CD4-positive, alpha-beta T cell treated with Interleukin-10 for 1 hour (primary cell): ENCODE data around the gene SH3PXD2A.
"Not testable (repeated sequence)": the region's sequence is repeated elsewhere in the genome, so short reads cannot be mapped to it uniquely, and the experiment has no call there.

Experiments used
- DNase-seq: peaks from one replicate; pipeline ENCODE4 v3.0.0-alpha.2; 2020

The SH3PXD2A gene

GRCh38 chr10:103763374-103764202 lies 91.8 kb downstream of the SH3PXD2A start:
- DNase-seq: peak; percentile 36

DNA sequence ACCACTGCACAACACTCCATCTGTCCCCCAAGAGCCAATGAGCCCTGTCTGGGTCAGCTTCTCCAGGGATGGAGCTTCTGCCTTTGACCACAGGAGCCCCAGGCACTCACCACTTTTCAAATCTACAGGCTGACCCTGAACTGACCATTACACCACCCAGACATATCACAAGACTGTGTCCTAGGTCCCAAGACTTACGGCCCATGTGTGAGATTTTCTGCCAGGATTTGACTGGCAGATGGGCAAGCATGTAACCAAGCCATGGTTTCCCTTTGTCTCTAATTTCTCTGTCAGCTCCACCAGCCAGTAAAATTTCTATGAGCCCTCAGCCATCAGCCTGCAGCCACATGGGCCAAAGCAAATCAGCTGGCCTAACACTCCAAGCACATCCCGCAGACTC lies 92.5 kb downstream of the SH3PXD2A start:
- DNase-seq: no peak

DNA sequence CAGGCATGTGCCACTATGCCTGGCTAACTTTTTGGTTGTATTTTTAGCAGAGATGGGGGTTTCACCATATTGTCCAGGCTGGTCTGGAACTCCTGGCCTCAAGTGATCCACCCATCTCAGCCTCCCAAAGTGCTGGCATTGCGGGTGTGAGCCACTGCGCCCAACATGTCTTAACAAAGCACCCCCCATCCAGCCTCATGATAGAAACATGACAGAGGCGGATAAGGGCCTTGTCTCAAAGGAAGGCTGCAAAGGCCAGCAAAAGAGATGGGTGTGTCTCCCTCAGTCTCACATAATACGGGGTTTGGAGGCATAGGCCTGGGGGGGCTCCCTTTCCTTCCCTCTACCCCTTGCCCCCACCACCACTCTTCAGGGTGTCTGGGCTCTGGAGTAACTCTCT lies 93.2 kb downstream of the SH3PXD2A start:
- DNase-seq: no peak

- no peak for DNase-seq
Measured at GRCh38 chr10:103761075-103761920, 94.1 kb downstream of the SH3PXD2A start.

DNA sequence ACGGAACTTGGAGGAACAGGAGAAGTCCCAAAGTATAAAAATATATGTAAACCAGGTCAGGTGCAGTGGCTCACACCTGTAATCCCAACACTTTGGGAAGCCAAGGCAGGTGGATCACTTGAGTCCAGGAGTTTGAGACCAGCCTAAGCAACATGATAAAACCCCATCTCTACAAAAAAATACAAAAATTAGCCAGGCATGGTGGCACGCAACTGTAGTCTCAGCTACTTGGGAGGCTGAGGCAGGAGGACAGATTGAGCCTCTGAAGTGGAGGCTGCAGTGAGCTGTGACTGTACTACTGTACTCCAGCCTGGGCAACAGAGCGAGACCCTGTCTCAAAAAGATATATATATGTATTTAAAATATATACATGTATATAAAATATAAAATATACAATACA lies 95.1 kb downstream of the SH3PXD2A start:
- DNase-seq: not testable (repeated sequence)

DNA sequence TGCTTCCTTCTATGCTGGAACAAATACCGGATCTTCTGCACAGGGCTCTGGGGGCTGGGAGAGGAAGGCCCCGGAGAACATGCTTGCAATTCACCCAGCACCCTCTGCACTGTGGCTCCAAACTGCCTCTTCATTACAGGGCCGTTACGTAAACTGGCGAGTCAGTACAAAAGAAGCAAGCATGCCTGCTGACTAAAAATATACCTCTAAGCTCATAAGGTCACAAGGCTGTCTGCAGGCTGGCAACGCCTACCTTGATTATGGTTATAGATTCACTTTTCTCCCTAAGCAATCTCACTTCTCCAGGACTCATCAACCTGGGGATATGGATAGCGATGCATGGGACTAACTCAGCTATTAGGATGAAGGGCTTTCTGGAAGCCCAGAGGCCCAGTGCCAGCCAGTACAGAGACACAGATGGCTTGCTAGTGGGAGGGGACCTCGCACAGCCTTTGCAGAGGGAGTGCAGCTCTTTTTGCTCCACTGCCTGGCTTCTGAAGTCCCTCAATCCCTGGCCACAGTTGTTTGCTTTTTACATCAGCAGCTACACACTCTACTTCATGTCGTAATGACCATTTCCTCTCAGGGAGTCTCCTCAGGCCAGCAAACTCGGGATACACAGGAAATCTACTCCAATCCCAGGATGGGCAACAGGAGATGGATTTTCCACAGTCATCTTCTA lies 96.1 kb downstream of the SH3PXD2A start:
- DNase-seq: no peak

DNA sequence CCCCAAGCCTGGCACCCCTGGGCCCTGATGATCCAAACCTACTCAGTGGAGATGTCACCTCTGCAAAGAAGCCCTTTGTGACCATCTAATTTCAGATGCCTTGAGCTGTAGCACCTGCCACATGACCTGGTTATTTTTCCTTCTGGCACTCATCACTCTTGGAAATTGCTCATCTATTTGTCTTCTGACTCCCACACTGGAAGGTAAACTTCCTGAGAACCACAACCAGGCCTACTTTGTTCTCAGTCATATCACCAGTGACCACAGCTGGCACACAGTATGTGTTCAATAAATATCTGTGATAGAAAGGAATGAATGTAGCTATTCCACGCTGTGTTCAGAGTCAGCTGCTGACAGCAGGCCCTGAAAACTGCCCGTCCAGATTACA lies 97.1 kb downstream of the SH3PXD2A start:
- no peak for DNase-seq

DNA sequence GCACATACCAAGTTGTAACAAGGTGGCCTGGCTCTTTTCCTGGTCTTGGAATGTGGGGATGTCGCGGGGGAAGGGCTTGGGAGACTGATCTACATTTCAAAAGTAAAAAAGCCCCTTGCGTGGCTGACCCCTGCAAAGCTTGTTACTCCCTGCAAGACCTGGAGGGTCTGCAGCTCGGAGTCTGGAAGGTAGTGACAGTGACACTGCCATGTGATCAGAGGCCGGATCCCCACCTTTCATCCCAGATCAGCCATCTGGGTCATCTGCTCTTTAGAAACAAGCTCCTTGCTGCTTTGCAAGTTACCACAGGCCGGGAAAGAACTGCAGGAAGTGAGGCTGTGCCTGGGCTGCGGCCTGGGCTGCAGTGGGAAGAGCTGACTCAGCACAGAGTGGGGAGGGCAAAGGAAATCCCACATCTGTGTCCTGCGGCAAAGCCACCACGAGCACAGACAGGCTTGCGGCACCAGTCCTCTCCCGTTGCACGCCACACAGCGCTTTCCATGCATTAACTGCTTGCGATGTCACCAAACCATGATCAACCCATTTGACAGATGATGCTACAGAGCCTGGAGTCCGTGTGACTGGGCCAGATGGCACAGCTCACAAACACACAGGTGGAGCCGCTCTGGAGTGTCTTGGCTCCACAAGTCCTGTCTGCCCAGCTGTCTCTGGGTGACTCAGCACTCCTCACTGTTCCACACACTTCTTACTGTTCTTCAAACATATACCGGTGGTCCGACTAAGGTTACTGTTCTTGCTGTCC lies 97.7 kb downstream of the SH3PXD2A start:
- DNase-seq: peak; percentile 43

DNA sequence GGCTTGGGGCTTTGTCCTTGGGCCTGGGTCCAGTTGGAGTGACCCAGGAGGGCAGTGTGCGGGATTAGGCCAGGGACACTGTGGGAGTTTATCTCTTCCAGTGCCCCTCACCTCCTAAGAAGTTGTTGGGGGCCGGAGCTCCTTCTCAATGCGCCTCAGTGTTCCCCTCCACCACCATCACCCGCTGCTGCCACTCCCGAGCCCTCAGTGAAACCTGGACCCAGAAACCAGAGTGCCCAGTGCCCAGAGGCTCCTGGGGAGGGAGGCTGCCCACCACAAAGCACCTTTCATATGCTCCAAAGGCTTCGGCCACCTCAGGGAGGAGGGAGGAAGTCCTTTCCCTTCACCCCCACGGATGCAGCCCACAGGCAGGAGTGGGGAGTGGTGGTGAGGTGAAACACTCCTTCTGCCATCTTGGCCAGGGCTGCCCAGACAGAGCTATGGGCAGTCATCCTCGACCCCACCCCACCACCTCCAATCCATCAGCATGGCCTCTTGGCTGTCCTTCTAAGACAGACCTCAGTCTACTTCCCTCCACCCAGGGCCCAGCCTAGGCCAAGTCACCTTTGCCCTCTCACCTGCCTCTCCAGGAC lies 99.0 kb downstream of the SH3PXD2A start:
- no peak for DNase-seq

DNA sequence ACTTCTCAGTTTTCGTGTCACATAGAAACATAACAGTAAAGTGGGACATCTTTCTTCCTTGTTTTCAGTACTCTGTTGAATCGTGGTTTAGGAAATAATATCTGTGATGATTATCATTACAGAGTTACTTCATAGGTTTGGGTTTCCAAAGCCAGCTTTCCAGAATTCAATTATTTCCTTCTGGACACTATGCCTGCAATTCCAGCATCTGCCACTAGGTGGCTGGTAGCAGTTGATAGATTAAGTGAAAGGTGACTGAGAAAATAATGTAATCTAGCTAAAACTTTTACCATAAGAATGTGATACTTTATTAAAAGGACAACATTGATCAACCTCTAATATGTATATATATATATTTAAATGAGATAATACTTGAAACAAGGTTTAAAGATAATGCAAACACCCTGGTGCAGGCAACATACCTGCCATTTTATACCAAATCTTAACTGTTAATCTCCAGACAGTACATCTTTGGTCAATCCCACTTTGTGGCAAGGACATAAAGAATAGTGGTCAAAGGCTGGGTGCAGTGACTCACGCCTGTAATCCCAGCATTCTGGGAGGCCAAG lies 102.6 kb downstream of the SH3PXD2A start:
- peak; percentile 35 for DNase-seq

- no peak for DNase-seq
Measured at GRCh38 chr10:103751667-103752290, 103.6 kb downstream of the SH3PXD2A start.

DNA sequence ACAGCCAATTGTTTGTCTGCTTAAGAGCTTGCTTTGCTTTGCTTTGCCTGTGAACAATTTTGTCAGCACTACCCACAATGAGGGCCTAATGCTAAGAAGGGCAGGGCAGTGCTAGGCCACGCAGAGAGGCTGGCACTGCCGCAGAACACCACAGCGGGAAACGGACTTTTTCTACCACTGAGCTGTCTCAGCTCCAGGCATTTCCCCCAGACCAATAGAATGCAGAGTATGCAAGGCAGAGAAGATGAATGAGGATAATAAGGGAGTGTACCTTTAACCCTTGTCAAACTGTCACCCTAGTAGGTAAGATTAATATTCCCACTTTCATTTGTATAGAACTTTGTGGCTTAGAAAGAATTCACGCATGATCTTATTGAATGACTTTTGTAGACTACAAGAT lies 104.5 kb downstream of the SH3PXD2A start:
- DNase-seq: no peak

- no peak for DNase-seq
Measured at GRCh38 chr10:103749779-103750178, 105.6 kb downstream of the SH3PXD2A start.

- DNase-seq: no peak
Measured at GRCh38 chr10:103748020-103748419, 107.4 kb downstream of the SH3PXD2A start.

DNA sequence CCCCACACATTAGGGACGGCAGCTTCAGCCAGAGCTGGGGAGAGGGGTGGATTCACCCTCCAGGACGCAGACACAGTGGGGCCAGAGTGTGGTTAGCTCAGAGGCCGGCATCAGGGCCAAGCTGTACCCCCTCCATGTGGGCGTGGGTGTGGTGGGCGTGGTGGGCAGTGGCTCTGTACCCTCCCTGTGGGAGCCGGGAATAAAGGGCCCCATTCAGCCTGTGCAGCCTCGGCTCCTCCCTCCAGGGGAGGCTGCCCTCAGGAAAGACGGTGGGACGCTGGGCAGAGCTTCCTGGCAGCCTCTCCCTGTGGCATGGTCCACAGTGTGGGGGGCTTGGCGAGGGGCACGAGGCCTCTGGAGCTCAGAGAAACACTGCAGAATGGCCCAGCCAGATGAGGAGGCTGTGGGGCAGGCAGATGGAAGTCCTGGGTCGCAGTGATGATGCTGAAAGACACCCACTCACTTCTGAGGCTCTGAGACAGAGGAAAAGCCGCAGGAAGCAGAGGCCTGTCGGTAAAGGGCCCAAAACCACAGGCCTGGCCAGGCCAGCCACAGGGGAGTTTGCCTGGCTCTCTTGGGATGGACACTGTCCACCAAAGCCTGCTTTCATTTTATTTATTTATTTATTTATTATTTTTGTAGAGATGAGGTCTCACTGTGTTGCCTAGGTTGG lies 108.0 kb downstream of the SH3PXD2A start:
- DNase-seq: no peak

DNA sequence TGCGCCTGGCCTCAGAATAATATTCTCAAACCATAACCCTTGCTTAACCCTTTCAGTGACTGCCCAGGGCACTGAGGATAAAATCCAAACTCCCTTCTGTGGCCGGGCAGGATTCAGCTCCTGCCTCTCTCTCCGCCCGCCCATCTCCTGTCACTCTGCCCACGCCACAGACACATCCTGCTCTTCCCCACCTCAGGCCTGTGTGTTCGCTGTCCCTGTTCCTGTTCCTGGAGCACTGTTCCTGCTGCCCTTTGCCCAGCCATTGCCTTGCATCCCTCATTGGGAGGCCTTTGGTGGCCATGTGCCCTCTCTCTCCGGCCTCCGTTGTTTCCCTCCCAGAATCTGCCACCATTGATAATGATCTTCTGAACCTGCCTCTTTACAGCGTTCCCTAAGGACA lies 108.8 kb downstream of the SH3PXD2A start:
- no peak for DNase-seq

DNA sequence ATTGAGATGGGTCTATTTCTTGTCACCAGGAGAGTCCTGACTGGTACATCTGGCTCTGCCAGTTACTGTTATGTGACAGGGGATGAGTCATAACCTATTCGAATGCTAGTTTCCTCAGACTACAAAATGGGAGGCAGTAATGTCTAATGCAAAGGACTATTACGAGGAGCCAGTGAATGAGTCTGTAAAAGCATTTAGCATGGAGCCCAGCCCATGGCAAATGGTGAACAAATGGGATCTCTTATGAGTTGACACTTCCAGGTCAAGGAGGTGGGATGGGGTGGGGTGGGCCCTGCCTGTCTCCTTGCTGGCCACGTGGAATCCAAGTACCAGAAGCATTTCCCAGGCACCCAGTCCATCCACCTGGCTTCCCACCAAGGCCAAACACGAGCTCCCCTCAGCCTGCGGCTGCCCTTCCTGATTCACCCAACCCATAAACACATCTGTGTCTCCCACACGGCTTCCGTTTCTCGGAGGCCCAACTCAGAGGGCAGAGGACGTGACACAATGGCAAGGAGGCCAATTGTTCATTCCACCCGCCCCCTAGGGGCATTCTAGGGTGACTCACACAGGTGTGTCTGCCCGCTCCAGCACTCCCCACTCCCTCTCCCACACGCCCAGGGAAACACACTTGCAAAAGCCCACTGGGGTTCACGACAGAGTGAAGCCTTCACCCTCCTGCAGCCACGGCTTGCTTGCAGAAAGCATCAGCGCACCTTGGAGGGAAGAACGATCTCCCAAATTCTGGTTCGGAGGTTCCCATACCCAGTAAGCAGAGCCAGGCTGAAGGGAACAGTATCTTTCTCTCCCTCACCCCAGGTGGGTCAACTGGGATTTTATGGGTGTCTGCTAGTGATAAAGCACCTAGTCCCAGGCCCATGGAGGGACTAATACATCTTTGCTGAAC lies 109.8 kb downstream of the SH3PXD2A start:
- peak; percentile 60 for DNase-seq

DNA sequence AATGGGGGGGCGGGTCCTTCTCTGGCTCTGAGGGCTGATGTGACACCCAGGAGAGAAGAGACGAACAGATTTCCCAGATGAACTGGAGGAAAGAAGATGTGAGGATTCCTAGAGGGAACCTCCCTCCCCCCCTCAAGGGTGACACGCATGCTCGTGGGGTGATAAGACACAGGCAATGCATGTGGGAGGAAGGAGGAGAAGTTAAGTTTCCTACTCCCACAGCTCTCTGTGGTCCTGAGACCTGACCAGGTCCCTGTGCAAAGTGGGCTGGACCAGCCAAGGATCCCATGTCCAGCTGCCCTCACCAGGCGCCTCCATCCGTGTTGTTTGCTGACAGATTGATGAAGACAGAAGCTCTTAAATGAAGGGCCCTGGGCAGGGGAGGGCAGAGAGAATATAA lies 112.6 kb downstream of the SH3PXD2A start:
- DNase-seq: no peak

- DNase-seq: no peak
Measured at GRCh38 chr10:103740611-103741010, 114.8 kb downstream of the SH3PXD2A start.
